HG02678 (cell line): ENCODE measurements around the gene SAMD4A.

ENCODE experiments used
- ATAC-seq: cut with Tn5 transposase; IDR thresholded peaks from one replicate; pipeline ENCODE4 v1.9.1; 2021; ENCODE audit warnings: mild to moderate bottlenecking, moderate library complexity; ENCODE audit not compliant: unreplicated experiment

The SAMD4A gene

DNA sequence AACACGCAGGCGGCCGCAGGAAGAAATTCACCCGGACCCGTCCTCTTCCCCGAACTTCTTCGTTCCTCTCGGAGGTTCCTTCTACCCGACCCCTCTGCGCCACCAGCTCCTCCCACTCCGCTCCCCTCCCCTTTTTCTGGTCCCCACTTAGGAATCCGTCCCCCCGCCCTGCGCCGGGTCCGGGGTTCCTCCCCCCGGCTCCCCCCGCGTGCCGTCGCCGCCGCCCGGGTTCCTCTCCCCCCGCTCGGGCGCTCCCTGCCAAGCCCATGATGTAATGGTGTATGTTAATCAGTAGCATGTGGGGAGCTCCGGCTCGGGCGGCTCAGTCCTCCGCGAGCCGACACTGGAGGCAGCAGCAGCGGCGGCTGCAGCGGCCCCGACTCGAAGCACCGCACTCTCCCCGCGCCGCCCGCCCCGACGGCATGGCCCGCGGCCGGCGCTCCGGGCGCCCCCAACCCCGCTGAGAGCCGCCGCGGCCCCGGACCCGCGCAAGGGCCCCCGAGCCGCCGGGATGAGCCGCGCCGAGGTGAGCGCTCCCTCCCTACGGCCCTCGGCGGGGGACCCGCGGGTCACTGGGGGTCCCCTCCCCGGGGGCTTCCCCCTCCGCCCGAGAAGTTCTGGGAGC lies 1.0 kb upstream of the SAMD4A start:
- ATAC-seq, result peak; percentile 56

- no peak for ATAC-seq
Measured at GRCh38 chr14:54567224-54567638, 303 bp downstream of the SAMD4A start.

DNA sequence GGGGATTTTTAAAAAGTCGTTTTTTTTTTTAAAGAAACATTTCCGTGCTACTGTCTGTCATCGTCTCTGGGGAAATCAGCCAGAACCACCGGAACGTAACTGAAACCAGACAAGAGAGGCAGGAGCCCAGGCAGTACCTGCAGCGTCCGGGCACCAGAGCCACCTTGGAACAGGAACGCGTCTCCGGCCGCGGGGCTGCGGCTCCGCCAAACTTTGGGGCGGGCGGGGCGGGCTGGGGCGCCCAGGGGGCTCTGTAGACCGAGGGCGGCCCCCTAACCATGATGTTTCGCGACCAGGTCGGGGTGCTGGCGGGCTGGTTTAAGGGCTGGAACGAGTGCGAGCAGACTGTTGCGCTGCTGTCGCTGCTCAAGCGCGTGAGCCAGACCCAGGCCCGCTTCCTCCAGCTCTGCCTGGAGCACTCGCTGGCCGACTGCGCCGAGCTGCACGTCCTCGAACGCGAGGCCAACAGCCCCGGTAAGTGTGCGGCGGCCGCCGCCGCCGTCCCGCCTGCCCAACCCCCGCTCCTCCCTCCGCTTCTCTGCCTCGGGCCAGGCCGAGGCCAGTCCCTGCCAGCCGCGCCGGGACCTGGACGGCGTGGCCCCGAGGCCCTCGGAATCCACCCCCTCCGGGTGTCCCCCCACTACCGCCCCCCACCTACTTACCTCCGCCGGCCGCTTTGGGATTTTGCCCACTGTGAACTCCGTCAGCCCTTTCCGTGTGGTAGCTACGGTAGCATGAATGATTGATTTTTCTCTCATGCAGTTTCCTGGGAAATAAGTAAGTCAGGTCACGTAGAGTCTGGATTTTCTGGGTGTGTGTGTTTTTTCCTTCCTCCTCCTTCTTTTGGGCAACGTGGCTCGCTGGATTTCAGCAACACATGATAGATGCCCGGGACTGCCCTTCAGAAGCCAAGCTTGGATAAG lies 972 bp downstream of the SAMD4A start:
- ATAC-seq, result peak; percentile 22

DNA sequence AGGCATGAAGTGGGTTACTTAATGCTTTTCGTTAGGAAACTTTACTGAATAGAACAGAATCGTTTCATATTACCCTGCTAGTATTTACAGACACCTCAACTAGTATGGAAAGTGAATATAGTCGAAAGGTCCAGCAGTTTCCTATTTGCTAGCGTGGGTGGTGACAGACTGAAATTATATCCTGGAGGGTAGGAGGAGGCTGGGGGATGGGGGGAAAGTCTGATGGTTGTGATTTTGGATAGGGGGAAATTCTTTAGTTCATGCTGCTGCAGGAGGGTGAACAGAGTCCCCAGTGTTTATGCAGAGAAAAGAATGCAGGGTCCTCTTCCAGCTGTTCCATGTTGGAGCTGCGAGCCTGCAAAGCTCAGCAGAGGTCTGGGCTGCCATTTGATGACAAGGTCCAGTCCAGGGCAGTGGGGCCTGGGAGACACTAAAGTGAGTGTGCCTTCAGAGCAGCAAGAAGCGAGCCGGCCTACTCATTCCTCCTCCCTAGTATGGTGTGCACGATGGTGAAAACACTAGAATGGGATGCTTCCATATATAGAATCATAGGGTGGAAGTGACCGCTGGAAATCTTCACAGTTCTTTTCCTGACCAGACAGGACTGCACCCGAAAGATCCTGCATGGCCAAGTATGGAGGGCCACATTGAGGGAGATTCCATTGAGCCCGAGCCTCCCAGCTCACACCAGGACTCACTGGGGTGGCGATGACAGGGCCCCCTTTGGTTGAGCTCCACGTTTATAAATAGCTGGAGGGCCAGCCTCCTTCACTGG lies 2.1 kb downstream of the SAMD4A start:
- ATAC-seq, result no peak

DNA sequence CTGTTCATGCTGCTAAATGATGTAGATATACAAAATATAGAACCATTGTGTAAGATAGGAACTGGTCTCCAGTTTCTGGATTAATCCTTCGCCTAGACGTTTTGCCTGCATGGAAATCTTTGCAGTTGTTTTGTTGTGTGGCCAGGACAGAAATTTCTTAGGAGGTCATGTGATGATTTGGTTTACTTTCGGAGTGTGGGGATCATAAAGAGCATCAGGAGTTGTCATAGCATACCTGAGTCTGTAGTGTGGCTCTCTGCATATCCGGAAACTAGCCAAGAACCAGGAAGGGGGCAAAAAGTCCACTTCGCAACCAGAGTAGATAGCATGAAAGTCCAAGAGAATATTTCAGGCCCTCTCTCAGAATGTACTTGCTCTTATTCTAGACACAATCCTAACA lies 3.1 kb downstream of the SAMD4A start:
- ATAC-seq, result no peak

GRCh38 chr14:54570631-54571415 lies 3.9 kb downstream of the SAMD4A start:
- no peak for ATAC-seq

GRCh38 chr14:54572316-54572715 lies 5.4 kb downstream of the SAMD4A start:
- ATAC-seq, result no peak

DNA sequence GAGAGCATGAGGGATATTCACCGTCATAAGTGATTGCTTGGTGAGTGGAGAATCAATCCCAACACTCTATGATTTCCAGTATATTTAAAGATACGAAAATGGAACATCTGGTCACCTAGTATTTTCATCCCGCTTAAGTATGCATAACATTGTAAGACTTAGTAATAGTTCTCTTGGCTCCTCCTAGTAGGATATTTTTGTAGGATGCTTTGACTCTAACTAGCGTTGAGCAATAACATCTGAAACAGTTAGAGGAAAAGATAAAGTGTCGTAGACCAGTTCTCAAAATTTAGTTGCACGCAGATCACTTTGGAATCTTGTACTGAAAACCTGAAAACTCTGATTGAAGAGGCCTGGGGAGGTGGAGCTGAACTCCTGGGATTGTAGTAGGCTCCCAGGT lies 7.6 kb downstream of the SAMD4A start:
- no peak for ATAC-seq

DNA sequence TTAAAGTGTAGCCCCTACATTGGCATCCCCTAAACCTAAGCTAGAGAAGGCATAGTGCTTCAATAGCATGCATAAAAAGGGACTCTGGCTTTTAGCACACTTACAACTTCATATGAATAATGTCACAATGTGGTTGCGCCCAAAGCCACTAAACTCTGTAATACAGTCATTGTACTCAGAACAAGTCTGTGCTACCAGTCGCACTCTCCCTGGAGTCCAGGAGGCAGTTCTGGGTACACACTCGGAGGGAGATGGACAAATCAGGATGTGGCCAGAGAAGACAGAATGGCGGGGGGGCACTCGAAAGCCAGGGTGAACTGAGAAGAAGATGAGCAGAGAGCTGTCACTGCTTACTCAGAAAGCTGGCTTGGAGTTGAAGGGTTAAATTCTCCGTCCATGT lies 10.6 kb downstream of the SAMD4A start:
- ATAC-seq, result no peak

GRCh38 chr14:54577977-54578376 lies 11.0 kb downstream of the SAMD4A start:
- no peak for ATAC-seq

- no peak for ATAC-seq
Measured at GRCh38 chr14:54579621-54580020, 12.7 kb downstream of the SAMD4A start.

GRCh38 chr14:54580933-54581332 lies 14.0 kb downstream of the SAMD4A start:
- ATAC-seq, result no peak

- no peak for ATAC-seq
Measured at GRCh38 chr14:54582334-54582733, 15.4 kb downstream of the SAMD4A start.

- ATAC-seq, result no peak
Measured at GRCh38 chr14:54584097-54584496, 17.2 kb downstream of the SAMD4A start.

DNA sequence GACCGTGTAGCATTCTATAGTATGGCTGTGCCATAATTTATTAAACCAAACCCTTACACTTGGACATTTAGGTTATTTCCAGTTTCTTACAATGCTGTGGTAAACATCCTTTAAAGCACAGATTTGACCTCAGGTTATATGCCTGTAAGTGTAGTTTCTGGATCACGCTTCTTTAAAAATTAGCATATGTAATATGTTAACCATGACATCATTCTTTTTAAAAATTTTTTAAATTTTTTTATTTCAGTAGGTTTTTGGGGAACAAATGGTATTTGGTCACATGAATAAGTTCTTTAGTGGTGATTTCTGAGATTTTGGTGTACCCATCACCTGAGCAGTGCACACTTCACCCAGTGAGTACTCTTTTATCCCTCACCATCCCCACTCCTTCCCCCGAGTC lies 18.3 kb downstream of the SAMD4A start:
- no peak for ATAC-seq

DNA sequence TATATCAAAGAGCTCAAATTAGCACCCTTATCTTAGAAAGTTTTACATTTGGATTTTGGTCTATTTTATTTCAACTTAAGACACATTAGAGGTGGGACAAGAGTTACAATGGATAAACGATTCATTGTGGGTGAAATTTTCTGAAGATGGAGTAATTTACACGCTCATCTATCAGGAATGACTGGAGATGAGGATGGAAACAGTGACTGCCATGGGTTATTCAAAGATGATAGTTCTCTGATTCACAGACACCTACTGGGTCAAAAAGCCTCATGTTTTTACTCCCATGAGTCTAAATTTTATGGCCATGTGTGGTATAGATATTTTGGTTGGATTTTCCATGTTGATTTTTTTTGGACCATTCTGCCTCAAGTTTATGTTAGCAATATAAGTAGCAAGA lies 22.1 kb downstream of the SAMD4A start:
- no peak for ATAC-seq

GRCh38 chr14:54589843-54590242 lies 22.9 kb downstream of the SAMD4A start:
- ATAC-seq, result no peak

DNA sequence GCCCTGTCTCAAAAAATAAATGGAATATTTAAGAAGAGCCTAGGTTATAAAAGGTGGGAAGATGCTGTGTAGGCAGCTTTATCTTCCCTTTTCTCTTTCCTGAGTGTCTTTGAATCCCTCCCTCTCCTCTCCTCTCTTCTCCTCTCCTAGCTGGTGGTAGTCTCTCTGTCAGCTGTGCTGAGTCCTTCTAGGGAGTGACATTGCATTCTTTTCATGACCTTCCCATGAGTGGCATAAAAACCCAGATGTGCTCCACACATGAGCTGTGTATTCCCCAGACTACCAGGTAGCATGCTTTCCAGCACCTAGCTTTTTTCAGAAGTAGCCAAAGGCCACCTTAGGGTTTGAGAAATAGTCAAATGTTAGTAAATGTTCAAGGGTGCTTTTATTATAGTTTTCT lies 23.6 kb downstream of the SAMD4A start:
- no peak for ATAC-seq

DNA sequence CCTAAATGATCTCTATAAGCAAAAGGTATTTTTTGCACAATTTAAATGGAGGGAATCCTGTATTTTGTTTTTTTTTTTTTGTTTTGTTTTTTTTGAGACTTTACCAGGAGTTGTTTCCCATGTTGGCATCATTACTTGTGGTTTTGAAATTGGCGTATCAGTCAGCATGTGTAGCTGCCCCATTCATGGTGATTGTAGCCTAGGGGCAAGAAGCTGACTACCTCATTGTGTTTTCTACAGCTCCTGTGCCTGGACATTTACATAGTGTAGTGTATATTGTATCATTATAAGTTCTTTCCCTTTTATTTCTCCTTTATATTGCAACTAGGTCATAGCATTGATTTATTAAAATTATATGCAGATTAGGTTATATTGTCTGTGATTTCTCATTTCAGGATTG lies 24.5 kb downstream of the SAMD4A start:
- ATAC-seq, result no peak

- ATAC-seq, result no peak
Measured at GRCh38 chr14:54591866-54592265, 24.9 kb downstream of the SAMD4A start.

DNA sequence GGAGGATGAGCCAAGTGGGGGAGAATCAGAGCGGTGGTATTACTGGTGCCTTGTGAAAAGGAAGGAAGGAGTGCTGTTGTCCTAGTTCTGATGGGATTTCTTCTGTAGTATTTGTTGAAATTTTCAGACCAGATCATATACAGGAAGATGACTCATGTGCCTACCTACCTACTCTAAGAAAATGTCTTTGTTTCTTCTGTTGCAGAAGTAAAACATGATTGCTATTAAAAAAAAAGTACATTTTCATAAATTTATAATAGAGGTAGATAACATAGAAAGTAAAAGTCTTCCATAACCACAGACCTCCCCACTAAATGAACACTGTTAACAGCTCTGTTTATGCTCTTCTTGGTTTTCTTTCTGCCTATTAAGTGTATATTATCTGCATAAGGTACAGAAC lies 26.9 kb downstream of the SAMD4A start:
- no peak for ATAC-seq
